ENCODE data around the gene KDM2B. TPM values are rescaled to one million over a fixed set of nuclear protein-coding genes. Genes with fewer than 3 reads are reported as not detected.
"Not testable (repeated sequence)": the region's sequence is repeated elsewhere in the genome, so short reads cannot be mapped to it uniquely, and the experiment has no call there.

Gene KDM2B
- polyA plus RNA-seq, 5 donors, result 34.3 to 39.8 (median 37.8) TPM

- peak in 1 of 2 donors; percentile 44 for DNase-seq
These were observed 9.8 kb upstream of the KDM2B start for GRCh38 chr12:121590476-121591143.

DNA sequence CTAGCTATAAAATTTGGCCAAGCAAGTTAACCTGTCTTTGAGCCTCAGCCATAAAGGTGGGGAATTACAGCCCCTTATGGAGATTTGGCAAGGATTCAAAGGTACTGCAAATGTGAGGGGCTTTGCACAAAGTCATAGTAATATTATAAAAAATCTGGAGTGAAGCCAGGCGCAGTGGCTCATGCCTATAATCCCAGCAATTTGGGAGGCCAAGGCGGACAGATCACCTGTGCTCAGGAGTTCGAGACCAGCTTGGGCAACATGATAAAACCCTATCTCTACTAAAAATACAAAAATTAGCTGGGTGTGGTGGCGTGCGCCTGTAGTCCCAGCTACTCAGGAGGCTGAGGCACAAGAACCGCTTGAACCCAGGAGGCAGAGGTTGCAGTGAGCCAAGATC, 4.1 kb upstream of the KDM2B start:
- DNase-seq, result not testable (repeated sequence)

DNA sequence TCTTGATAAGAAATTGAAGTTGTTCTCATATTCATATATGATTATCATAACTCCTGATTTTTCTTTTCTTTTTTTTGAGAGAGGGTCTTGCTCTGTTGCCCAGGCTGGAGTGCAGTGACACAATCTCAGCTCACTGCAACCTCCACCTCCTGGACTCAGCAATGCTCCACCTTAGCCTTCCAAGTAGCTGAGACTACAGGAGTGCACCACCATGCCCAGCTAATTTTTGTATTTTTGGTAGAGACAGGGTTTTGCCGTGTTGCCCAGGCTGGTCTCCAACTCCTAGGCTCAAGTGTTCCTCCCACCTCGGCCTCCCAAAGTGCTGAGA, 2.5 kb upstream of the KDM2B start:
- DNase-seq, result not testable (repeated sequence)

DNA sequence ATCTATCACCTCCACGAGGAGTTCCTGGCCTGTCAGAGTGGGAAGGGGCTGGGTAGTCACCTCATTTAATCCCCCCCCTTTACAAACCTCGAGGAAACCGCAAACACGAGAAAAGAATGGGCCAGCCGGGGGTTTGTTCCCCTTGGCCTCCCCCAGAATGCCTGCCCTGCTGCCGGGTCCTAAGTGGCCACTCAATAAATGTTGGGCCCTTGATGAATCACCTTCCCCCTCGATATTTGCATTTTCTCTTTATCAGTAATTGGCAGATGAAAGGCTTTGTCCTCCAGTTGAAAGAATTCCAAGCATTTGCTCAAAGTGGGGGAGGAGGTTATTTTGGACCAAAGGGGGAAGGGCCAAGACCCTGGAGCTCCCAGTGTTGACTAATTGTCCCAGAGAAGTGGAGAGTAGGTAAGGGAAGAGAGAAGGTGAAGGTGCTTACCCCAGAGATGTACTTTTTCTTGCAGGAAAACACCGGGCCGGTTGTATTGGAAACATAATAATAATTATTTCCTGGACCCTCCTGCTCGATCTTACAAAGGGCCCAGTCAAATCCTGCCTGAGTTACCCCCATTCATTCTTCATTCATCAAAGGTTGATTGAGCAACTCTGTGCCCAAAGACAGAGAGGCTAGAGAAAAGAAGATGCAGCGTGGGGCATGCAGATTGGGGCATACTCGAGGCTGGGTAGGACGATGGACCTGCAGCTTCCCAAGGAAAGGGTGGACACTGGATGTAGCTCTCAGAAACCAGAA, 1.9 kb upstream of the KDM2B start:
- DNase-seq, result no peak

GRCh38 chr12:121581686-121582429, 1.0 kb upstream of the KDM2B start:
- peak in 1 of 2 donors; percentile 48 for DNase-seq

DNA sequence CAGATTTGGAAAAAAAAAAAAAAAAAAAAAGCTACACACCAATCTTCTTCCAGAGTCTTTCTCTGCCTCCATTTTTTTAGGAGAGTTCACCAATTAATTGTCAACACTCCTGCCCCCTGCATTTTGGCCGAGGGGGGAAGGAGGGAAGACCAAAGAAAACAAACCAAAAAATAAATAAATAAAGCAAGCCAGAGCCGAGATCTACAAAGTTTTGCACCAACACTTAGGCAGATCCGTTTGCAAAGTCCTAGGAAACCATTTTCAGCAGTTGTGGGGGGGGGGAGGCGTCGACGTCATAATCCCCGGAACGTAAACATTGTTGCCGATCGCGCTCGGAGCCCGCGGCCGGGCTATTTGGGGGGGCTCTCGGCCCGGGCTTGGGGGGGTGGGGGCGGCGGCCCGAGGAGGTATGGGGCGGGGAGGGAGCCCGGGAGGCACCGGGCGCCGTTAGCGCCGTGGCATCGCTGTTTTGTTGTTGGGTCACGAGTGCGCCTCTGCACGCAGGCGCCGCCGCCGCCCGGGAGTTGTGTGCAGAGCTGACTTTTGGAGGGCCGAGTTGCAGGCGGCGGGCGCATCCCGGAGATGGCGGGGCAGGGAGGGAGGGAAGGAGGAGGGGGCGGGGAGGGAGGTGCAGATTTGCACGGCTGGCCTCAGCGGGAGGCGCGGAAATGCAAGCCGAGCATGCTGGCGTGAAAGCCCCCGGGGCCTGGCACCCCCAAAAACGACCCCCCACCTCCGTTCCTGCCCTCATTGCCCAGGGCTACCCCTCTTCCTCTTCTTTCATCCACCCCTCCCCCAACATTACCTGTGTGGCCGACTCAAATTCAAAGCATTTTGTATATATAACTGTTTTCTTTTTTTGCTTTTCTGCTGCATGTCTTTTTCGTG, 598 bp downstream of the KDM2B start:
- peak; percentile 76 to 80 for DNase-seq

GRCh38 chr12:121579190-121579791, 1.5 kb downstream of the KDM2B start:
- DNase-seq, result peak in 1 of 2 donors; percentile 45

DNA sequence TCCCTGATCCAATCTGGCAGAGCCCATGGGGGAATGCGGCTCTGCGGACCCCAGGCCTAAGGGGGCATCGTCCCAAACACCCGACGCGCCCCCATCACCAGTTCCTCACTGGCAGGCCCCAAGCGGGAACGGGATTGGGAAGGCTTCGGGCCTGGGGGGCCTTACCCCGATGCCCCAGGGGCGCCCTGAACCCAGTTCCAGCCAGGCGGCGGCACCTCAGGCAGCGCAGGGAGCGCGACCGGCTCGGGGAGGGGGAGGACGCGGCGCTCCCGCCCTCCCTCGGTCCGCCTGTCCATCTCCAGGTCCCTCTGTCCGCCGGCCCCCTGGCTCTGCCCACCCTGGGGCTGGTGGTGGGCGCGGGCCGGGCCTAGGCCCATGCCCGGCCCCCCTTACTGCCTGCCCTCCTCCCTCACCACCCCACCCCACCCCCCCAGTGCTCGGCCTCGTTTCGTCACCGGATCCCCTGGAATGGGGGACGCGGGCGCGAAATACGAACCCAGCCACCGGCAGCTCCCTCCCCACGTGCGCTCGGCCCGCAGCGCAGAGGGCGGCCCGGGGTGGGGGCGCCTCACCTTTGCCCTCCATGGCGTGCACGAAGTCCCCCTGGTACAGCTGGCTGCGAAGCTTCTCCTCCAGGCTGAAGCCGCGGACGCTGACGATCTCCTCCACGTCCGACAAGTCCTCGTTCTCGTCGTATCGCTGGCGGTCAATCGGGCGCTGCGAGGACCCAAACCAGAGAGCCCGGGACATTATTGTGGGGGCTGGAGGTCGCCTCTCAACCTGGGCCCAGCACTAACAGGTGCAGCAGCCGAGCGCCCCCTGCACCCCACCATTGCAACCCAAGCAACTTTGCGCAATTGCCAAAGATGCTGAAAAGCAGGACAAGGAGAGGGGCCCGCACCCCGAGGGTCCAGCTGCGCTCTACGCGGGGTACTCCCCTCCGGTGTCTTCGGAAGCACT, 2.3 kb downstream of the KDM2B start:
- peak in 1 of 2 donors; percentile 31 for DNase-seq

GRCh38 chr12:121577443-121578180, 3.2 kb downstream of the KDM2B start:
- no peak for DNase-seq

DNA sequence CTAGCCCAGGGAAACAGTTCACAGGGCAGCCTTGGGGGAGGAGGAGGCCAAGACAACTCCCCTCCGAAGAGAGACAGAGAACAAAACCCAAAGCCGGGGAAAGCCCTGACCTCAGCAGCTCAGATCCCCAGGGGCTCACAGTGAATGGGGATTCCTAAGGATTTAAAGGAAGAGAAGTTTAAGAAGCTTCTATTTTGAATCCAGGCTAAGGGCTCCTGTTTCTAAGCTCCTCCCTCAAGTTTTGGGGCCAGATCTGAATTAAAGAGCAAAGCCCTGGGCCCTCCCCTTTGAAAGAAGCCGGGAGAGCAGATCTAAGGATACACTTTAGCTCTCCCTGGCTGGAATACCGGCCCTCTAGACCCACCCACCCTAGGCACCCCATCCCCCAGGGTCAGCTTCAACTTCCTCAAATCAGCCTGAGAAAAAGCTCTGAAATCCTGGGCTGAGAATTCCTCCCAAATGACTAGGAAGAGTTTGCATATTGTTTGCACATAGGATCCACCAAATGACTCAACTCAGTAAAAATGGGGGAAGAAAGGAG, 3.9 kb downstream of the KDM2B start:
- peak in 1 of 2 donors; percentile 21 for DNase-seq

DNA sequence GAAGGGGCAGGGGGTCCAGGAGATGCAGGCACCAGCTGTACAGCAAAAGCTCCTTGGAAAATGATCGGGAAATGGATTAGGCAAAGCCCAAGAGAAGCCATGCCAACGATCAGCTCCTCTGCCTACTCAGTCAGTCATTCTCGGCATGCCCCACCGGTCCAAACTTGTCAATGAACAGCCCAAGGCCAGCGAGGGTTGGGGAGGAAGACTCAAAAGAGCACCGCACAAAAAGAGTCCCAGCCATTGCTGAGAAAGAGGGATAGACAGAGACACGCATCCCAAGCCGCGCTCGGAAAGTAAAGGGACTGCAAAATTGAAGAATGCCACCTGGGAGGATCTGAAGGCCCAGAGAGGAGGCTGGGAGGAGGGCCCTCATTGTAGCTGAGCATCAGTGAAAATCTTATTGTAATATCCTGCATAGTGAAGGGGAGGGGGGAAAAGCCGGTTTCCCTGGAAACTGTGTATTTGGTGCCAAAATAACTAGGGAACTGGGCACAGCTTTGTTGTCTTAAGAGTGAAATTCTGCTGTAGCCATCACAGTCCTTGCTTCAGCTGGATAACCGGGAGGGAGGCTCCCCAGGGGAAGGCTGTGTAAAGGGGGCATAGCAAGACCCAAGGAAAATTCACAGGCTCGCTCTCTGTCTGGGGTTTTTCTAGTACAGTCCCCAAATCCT, 4.7 kb downstream of the KDM2B start:
- DNase-seq, result peak in 1 of 2 donors; percentile 35

DNA sequence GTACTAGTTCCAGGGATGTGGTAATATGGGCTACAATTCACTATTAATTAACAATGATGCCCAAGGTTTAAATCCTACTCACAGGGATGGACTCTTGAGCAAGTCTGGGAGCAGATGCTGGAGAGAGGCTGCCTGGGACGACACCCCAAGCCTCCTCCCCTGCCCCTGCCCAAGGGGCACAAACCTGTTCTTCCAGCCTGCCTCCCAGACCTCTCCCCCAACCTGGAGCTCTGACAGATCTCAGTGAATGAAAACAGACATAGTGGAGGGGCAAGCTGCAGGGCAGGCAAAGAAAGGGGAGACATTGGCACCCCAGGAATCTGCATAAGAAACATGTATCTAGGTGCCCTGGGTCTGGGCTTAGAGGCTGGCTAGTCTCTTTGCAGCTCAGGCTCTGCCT, 5.8 kb downstream of the KDM2B start:
- no peak for DNase-seq

DNA sequence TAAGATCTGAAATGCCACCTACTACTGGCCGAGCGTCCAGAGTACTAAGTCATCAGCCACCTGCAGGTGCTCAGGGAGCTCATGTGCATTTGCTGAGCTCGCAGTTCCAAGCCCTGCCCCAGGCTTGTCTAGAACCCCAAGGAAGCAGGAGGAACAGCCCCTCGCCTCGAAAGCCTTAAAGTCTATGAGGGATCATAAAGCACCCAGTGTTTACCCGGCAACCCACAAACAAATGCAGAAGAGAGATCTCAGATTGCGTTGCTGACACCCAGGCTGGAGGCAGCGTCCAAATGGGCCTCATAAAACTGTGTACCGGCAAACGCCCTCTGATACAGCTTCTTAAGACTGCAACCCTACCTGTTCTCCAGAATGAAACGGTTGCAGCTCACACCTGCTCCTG, 6.8 kb downstream of the KDM2B start:
- DNase-seq, result no peak

- DNase-seq, result no peak
These were observed 8.9 kb downstream of the KDM2B start for GRCh38 chr12:121571920-121572319.

DNA sequence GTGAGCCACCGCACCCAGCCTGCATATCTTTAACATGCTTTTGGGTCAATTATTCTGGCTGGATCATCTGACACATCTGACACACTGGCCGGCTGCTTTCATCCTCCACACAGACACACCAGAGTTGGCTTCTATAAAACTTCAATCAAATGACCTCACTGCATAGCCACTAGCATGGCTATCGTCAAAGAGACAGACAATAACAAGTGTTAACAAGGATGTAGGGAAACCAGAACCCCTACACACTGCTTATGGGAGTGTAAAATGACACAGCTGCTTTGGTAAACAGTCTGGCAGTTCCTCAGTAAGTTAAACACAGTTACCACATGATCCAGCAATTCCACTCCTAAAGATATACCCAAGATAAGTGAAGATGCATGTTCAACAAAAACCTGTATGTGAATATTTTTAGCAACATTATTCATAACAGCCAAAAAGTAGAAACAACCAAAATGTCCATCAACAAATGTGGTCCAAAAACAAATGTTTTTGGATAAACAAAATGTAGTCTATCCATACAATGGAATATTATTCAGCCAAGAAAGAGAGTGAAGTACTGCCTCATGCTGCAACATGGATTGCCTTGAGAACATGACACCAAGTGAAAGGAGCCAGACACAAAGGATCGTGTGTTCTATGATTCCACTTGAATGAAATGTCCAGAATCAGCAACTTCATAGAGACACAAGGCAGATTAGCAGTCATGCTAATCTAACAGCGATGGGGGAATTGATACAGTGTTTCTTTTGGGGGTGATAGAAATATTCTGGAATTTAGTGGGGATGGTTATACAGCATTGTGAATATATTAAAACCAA, 10.1 kb downstream of the KDM2B start:
- DNase-seq, result no peak

DNA sequence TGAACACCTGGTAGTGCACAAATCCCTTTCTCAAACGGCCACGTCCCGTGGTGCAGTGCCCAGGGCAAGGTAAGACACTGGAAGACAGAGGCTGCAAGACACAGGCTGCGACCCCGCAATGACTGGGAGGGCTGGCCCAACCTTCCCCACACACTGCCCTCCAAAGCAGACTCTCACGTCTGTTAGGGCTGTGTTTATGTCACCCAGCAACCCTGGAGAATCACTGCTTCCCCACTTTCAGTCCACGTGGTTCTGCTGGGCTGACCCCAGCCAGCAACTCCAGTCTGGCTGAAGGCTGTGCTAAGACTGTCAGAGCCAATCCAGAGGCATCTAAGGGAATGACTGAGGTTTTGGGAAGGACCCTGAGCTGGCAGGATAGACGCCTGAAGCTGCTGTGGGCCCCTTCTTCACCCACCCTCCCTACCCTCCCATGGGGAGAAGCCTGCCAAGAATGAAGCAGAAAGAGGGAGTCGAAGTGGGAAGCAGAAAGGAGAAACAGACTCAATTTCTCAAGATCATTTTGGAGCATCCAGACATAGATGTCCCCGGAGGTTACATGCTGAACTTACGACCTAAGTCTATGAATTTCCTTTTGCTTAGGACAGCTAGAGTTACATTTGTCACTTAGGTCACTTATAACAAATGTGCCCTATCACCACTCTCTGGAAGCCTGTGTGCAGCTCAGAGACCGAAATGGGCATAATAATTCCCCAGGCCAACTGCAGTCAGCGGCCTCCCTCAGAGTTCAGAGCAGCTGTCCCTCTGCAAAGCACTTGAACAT, 11.7 kb downstream of the KDM2B start:
- DNase-seq, result peak in 1 of 2 donors; percentile 43

- DNase-seq, result no peak
These were observed 12.3 kb downstream of the KDM2B start for GRCh38 chr12:121568518-121568917.

Data from right lung (tissue), 5 donors.